Measurements from ENCODE around the gene SLC22A8.

DNA sequence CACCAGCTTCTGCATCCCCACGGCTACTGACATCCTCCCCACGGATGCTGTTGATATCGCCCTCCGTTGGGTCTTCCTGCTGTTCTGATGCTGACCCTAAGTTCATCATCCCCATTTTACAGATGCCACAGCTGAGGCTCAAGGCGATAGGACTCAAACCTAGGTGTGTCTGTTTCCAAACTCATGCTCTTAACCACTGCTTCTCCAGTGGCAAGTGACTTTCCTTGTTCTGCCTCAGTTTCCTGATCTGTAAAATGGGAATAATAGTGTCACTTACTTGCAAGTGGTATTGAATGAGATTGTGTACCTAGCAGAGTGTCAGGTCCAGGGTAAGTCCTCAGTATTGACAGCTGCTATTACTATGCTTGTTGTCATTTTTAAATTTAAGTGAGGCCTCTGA is 16.5 kb downstream of the SLC22A8 start:
- TF ChIP-seq POLR2A (IDR thresholded peaks at IDR 0.05; ENCODE audit: low read length): no peak
- TF ChIP-seq GATA1 (IDR thresholded peaks at IDR 0.05; ENCODE audit: low read depth, low read length): no peak

All from erythroblast (primary cell).